ENCODE data around the gene TRPV4.

Gene TRPV4

DNA sequence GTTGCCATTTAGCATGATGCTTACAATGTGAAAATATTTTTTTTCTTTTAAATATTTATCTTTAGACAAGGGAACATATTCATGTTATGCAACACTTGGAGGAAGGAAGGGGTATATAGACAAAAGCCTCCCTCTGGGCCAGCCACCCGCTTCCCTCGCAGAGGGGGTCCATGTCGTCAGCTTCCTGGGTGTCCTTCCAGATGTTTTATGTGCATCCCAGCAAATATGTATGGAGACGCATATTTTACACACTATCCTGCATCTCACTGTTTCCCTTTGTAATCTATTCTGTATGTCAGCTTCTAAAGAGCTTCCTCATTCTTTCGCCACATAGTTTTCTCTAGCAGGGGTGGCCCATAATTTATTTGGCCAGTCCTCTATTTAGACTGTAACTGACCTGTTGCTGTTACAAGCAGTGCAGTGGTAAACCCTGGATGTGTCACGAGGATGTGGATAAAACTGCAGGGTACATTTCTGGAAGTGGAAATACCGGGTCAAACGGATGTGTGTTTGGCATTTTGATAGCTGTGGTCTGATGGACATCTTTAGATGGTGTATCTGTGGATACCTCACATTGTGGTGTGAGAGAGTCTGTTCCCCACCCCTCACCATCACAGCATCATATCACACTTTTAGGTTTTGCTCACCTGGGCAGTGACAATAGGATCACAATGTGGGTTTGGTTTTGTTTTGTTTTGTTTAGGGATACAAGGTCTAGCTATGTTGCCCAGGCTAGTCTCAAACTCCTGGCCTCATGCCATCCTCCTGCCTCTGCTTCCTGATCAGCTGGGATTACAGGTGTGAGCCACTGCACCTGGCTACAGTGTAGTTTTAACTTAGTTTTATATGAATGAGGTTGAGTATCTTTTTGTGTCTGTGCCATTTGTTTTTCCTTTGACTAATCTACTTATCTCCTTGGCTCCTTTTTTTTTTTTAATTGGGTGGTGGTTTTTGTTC lies 87.9 kb downstream of the TRPV4 start:
- TF ChIP-seq CTCF (IDR thresholded peaks at IDR 0.05; ENCODE audit: low read depth, low read length) = no peak
- DNase-seq (ENCODE audit: extremely low read depth, low read depth) = no peak

- DNase-seq (ENCODE audit: extremely low read depth, low read depth) = no peak
- TF ChIP-seq CTCF (IDR thresholded peaks at IDR 0.05; ENCODE audit: low read depth, low read length) = no peak
These were observed 89.2 kb downstream of the TRPV4 start for GRCh38 chr12:109744026-109744425.

- TF ChIP-seq CTCF (IDR thresholded peaks at IDR 0.05; ENCODE audit: low read depth, low read length) = no peak
- DNase-seq (ENCODE audit: extremely low read depth, low read depth) = no peak
These were observed 89.9 kb downstream of the TRPV4 start for GRCh38 chr12:109743076-109743910.

- no peak for DNase-seq (ENCODE audit: extremely low read depth, low read depth)
- TF ChIP-seq CTCF (IDR thresholded peaks at IDR 0.05; ENCODE audit: low read depth, low read length) = no peak
These were observed 91.1 kb downstream of the TRPV4 start for GRCh38 chr12:109741970-109742703.

DNA sequence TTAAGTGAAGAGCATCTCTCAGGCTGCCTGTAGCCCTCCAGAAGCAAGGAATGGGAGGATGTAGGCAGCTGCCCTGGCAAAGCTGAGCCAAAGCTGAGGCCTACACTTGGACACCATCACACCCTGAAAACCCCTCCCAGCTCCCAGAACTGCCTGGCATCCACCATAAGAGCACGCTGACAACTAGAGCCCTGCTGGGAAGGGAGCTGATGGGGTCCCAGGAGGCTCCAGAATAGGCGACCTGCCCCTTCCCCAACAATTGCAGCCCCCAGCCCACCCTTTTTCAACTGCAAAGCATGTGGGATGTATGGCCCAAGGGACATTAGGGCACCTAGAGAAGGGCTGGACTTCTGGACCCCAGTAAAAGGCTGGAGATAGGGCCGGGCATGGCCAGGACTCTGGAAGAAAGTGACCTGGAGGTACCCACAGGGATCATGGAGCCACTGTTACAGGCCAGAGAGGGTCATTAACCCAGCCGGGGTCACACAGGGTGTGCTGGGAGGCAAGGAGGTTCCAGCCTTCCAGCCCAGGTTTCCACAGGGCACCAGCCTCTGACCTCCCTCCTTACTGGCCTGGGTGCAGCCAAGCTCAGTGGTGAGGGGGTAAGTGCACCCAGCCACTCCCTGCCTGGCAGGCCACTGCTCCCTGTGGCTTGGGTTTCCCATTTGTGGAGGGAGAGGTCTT lies 91.8 kb downstream of the TRPV4 start:
- DNase-seq (ENCODE audit: extremely low read depth, low read depth) = no peak
- no peak for TF ChIP-seq CTCF (IDR thresholded peaks at IDR 0.05; ENCODE audit: low read depth, low read length)

GRCh38 chr12:109740694-109741245 lies 92.4 kb downstream of the TRPV4 start:
- no peak for TF ChIP-seq CTCF (IDR thresholded peaks at IDR 0.05; ENCODE audit: low read depth, low read length)
- no peak for DNase-seq (ENCODE audit: extremely low read depth, low read depth)

All from AG09319 (cell line).